MM.1S (cell line): ENCODE data around the gene ADAM15.
A peak's percentile ranks its signal among the peaks of the same experiment; 100 is the strongest.

ENCODE experiments used
- DNase-seq: peaks from one replicate; pipeline ENCODE4 v3.0.0-alpha.2; 2015
- H2AFZ ChIP-seq: fragments of 300-600 bp; sonication (generic); 2 replicates; pipeline ENCODE4 v1.6.0; 2016; ENCODE audit warnings: antibody characterized with exemption, low read length
- H3F3A ChIP-seq: fragments of 300-600 bp; sonication (generic); 2 replicates; pipeline ENCODE4 v1.6.1; 2016; ENCODE audit warnings: mild to moderate bottlenecking, antibody characterized with exemption, low read length, moderate library complexity, mixed read lengths; ENCODE audit not compliant: insufficient read depth
- H3K27ac ChIP-seq: fragments of 300-600 bp; sonication (generic); 2 replicates; pipeline ENCODE4 v1.5.1; 2016; ENCODE audit warnings: mild to moderate bottlenecking, low read length
- H3K27me3 ChIP-seq: fragments of 300-600 bp; sonication (generic); replicated peaks from 2 replicates; pipeline ENCODE4 v1.6.0; 2016; ENCODE audit warnings: low read length; ENCODE audit not compliant: insufficient read depth
- H3K36me3 ChIP-seq: fragments of 300-600 bp; sonication (generic); replicated peaks from 2 replicates; pipeline ENCODE4 v1.6.1; 2016; ENCODE audit warnings: mild to moderate bottlenecking, low read length, mixed read lengths; ENCODE audit not compliant: insufficient read depth
- H3K4me1 ChIP-seq: fragments of 300-600 bp; sonication (generic); 2 replicates; pipeline ENCODE4 v1.6.1; 2016; ENCODE audit warnings: low read length, mixed read lengths
- H3K4me2 ChIP-seq: fragments of 300-600 bp; sonication (generic); 2 replicates; pipeline ENCODE4 v1.6.0; 2016; ENCODE audit warnings: low read depth, low read length
- H3K4me3 ChIP-seq: fragments of 300-600 bp; sonication (generic); 2 replicates; pipeline ENCODE4 v1.5.1; 2016; ENCODE audit warnings: low read length, mixed read lengths
- H3K79me2 ChIP-seq: fragments of 300-600 bp; sonication (generic); 2 replicates; pipeline ENCODE4 v1.6.1; 2016; ENCODE audit warnings: mixed run types, low read length, mixed read lengths
- H3K9ac ChIP-seq: fragments of 300-600 bp; sonication (generic); 2 replicates; pipeline ENCODE4 v1.6.1; 2016; ENCODE audit warnings: low read length, mixed read lengths
- H3K9me2 ChIP-seq: fragments of 300-600 bp; sonication (generic); replicated peaks from 2 replicates; pipeline ENCODE4 v1.6.1; 2016; ENCODE audit warnings: mild to moderate bottlenecking, low read length, mixed read lengths; ENCODE audit not compliant: insufficient read depth
- H3K9me3 ChIP-seq: fragments of 300-600 bp; sonication (generic); replicated peaks from 2 replicates; pipeline ENCODE4 v1.6.1; 2016; ENCODE audit warnings: mild to moderate bottlenecking, low read length, mixed read lengths; ENCODE audit not compliant: insufficient read depth
- H4K20me1 ChIP-seq: fragments of 300-600 bp; sonication (generic); 2 replicates; pipeline ENCODE4 v1.6.1; 2016; ENCODE audit warnings: mild to moderate bottlenecking, low read length, moderate library complexity, mixed read lengths; ENCODE audit not compliant: insufficient read depth
- CTCF ChIP-seq: fragments of 300-600 bp; sonication (generic); IDR thresholded peaks from 2 replicates; pipeline ENCODE4 v1.5.1; 2016; ENCODE audit warnings: antibody characterized with exemption, low read length, mixed read lengths
- EZH2 ChIP-seq: fragments of 300-600 bp; sonication (generic); optimal IDR thresholded peaks from 2 replicates; pipeline ENCODE3; 2017; ENCODE audit warnings: low read depth, mild to moderate bottlenecking, antibody characterized with exemption, low read length, mixed read lengths
- EZH2phosphoT487 ChIP-seq: fragments of 300-600 bp; sonication (generic); IDR thresholded peaks from 2 replicates; pipeline ENCODE4 v1.6.1; 2018; ENCODE audit warnings: antibody characterized with exemption, low read length

ADAM15 gene

GRCh38 chr1:155057104-155057503, 6.0 kb downstream of the ADAM15 start:
- peaks cover 25% of the 10 kb centered on the region for H3K79me2 ChIP-seq
- DNase-seq = no peak
- no peak overlapping the region for H3K27ac ChIP-seq
- H3K9ac ChIP-seq = no peak overlapping the region
- no peaks in the 10 kb centered on the region for H3K9me2 ChIP-seq
- H3K9me3 ChIP-seq = no peaks in the 10 kb centered on the region
- peaks cover 2% of the 10 kb centered on the region; the same call in 1 of the 2 replicates for H3K36me3 ChIP-seq
- H3K4me3 ChIP-seq = no peak overlapping the region
- no peak overlapping the region for H2AFZ ChIP-seq
- no peaks in the 10 kb centered on the region for H4K20me1 ChIP-seq
- no peaks in the 10 kb centered on the region for H3F3A ChIP-seq
- no peak for TF ChIP-seq EZH2phosphoT487
- no peak for TF ChIP-seq CTCF
- TF ChIP-seq EZH2 = no peak
- peaks cover 13% of the 10 kb centered on the region for H3K4me1 ChIP-seq
- H3K27me3 ChIP-seq = no peaks in the 10 kb centered on the region
- H3K4me2 ChIP-seq = no peak overlapping the region

GRCh38 chr1:155057788-155058211, 6.7 kb downstream of the ADAM15 start:
- Histone ChIP-seq H3K4me2 (no peak overlapping the region), H3K9ac (no peak overlapping the region), H3K4me1 (peaks cover 10% of the 10 kb centered on the region), H3K9me2 (no peaks in the 10 kb centered on the region), H3K9me3 (no peaks in the 10 kb centered on the region), H2AFZ (no peak overlapping the region), H3K4me3 (no peak overlapping the region), H3K36me3 (peaks cover 2% of the 10 kb centered on the region; the same call in 1 of the 2 replicates), H3K79me2 (peaks cover 18% of the 10 kb centered on the region), H3K27me3 (no peaks in the 10 kb centered on the region), H3K27ac (no peak overlapping the region), H4K20me1 (no peaks in the 10 kb centered on the region), H3F3A (0 out of 2 replicates have a peak, but pooled peaks cover 2% of the 10 kb centered on the region)
- no peak for TF ChIP-seq EZH2
- no peak for TF ChIP-seq EZH2phosphoT487
- TF ChIP-seq CTCF = peak; percentile 19; the same call in 1 of the 2 replicates
- DNase-seq = no peak

GRCh38 chr1:155060736-155061135, 9.6 kb downstream of the ADAM15 start:
- peaks cover 13% of the 10 kb centered on the region for H3K4me1 ChIP-seq
- TF ChIP-seq CTCF (no peak), EZH2phosphoT487 (no peak), EZH2 (no peak)
- H3K27ac ChIP-seq = no peak overlapping the region
- H3K9me2 ChIP-seq = no peaks in the 10 kb centered on the region
- no peak overlapping the region for H3K4me3 ChIP-seq
- H3F3A ChIP-seq = peaks cover 17% of the 10 kb centered on the region
- no peak overlapping the region for H3K9ac ChIP-seq
- H2AFZ ChIP-seq = no peak overlapping the region
- DNase-seq = no peak
- peaks cover 2% of the 10 kb centered on the region; the same call in 1 of the 2 replicates for H3K36me3 ChIP-seq
- H3K79me2 ChIP-seq = 0 out of 2 replicates have a peak, but pooled peaks cover 8% of the 10 kb centered on the region
- H3K27me3 ChIP-seq = no peaks in the 10 kb centered on the region
- H4K20me1 ChIP-seq = no peaks in the 10 kb centered on the region
- no peak overlapping the region for H3K4me2 ChIP-seq
- no peaks in the 10 kb centered on the region for H3K9me3 ChIP-seq
